ENCODE measurements around the gene EHMT1.
A peak's percentile ranks its signal among the peaks of the same experiment; 100 is the strongest.

EHMT1 gene

GRCh38 chr9:137674307-137674975 lies 55.6 kb downstream of the EHMT1 start:
- no peak for DNase-seq

DNA sequence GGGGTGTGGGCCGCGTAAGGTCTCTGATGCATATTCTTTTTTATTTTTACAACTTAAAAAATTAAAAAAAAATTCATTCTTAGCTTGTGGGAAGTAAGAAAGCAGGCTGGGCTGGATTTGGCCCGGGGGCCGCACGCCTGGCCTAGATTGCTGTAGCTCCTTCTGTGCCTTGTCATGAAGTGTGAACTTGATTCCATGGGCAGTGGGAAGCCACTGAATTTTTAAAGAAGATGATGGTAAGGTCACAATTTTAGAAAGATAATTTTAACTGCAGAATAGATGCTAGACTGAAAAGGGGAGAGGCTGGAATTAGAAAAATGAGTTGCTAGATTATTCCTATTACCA lies 56.1 kb downstream of the EHMT1 start:
- DNase-seq, result no peak

- no peak for DNase-seq
These were observed 58.2 kb downstream of the EHMT1 start for GRCh38 chr9:137676998-137677397.

DNA sequence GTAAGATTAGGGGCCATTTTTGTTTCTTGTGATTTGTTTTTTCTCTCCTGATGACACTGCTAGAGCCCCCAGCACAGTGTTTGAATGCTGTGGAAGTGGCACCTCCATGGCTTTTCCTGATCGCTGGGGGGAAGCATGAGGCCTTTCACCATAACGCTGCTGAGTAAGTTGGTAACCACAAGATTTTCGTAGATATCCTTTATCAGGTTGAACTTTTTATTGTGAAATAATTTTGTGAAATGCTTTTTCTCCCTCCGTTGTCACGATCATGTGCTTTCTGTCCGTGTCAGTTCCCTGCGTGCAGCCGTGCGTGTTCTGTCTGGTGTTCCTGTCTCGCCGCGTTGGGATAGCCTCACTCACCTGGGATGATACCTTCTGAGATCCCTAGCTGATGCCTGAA lies 59.4 kb downstream of the EHMT1 start:
- DNase-seq, result peak in 1 of 4 experiments; percentile 13

DNA sequence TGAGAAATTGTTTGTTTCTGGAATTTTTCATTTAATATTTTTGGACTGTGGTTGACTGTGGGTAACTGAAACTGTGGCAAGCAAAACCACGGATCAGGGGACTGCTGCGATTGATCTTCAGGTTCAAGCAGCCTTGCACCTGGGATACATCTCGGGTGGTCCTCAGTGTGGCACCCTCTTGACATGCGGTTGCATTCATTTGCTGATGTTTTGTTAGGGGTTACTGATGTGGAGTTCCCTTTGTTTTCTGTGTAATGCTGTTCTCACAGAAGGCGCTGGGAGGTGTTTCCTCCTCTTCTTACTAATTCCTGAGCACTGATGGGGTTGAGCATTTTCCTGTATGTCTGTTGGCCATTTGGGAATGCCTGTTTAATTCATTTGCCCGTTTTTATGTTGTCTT lies 60.4 kb downstream of the EHMT1 start:
- no peak for DNase-seq

DNA sequence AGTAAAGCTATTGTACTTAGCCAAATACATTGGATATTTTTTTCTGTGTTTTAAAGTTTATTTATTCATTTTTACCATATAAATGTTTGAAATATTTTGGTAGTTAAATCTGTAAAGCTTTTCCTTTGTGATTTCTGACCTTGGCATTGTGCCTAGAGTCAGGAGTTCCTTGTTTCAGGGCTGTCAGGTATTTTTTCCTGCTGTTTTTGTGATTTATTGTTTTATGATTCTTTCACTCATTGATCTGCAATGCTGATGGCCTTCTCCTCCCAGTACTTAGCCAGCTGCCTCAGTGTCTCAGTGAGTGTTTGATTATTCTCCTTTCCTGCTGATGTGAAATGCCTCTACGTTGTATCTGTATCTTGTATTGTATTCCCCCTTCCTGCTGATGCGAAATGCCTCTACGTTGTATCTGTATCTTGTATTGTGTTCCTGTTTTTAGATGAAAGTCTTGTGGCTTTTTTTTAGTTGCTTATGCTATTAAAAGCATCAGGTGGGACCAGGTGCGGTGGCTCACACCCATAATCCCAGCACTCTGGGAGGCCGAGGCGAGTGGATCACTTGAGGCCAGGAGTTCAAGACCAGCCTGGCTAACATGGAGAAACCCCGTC lies 61.0 kb downstream of the EHMT1 start:
- no peak for DNase-seq

GRCh38 chr9:137680444-137681358 lies 61.9 kb downstream of the EHMT1 start:
- DNase-seq, result no peak

DNA sequence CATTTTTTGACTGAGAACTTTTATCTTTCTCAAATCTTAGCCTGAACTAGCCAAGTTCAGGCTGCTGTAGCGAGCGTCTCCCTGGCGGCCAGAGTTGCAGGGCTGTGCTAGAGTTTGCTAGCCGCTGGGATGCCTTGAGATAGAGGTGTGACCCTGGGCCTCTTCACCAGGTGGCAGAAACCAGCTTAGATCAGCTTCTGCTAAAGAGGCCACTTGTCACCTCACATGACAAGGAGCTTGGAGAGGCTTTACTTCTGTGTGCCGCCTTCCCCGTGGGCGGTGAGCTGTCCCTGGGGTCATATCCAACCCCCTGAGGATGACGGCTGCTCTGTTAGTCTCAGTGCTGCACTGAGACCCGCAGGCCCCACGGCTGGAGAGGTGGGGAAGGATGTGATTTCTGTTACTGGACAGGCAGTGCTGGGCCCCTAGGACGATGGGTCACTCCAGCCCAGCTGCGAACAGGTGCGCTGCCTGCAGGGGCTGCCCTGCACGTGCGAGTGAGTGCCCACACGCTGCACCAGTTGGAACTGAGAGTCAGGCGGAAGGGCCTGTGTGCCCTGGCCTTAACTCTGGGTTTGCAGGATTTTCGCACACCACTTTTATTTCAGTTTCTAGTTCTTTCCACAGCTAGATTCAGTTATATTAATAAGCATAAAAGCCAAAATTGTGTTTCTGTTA lies 63.8 kb downstream of the EHMT1 start:
- no peak for DNase-seq

GRCh38 chr9:137683262-137683864 lies 64.6 kb downstream of the EHMT1 start:
- no peak for DNase-seq

DNA sequence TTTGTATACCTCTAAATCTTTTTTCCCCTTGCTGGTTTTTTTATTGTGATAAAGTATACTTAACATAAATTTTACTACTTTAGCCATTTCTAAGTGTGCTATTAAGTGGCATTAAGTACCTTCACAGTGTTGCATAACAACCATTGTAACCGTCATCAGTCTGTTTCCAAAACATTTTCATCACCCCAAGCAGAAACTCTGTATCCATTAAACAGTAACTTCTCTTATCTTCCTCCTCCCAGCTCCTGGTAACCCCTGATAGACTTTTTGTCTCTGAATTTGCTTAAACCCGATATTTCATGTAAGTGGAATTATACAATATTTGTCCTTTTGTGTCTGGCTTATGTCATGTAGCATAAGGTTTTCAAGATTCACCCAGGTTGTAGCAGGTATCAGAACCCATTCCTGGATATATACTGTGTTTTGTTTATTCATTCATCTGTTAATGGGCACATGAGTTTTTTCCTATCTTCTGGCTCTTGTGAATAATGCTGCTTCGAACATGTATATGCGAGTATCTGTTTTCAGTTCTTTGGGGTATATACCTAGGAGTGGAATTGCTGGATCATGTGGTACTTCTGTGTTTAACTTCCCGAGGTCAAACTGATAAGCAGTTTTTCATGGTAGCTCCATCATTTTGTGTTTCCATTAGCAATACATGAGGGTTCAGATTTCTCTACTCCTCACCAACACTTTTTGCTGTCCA lies 66.4 kb downstream of the EHMT1 start:
- DNase-seq, result peak in 2 of 4 experiments; percentile 20 to 25

DNA sequence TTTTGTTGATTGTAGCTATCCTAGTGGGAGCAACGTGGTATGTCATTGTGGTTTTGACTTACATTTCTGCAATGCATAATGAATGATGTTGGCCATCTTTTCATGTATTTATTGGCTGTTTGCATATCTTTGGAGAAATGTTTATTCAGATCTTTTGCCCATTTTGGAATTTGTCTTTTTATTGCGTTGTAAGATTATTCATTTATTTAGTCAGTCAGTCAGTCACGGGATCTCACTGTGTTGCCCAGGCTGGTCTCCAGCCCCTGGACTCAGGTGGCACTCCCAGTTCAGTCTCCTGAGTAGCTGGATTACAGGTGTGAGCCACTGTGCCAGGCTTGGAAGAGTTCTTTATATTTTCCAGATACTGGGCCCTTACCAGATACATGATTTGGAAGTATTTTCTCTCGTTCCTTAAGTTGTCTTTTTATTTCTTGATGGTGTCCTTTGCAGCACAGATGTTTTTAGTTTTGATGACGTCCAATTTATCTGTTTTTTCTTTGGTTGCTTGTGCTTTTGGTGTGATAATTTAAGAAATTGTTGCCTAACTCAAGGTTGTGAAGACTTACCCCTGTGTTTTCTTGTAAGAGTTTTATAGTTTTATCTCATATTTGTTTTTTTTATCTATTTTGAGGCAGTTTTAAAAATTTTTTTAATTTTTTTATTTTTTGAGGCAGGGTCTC lies 67.1 kb downstream of the EHMT1 start:
- no peak for DNase-seq

DNA sequence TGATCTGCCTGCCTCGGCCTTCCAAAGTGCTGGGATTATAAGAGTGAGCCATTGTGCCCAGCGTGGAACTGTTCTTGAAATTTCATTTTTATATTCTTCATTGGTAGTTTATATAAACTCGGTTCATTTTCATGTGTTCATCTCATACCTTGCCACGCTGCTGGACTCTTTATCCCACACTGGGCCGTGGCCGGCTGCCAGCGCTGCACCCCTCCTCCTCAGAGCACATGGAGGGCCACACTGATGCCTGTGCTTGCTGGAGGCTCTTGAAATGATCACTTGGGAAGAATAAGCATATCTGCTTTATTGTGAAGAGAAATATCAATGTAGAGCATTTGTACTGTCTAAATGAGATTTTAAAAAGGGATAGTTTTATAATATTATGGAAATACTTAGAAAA lies 69.5 kb downstream of the EHMT1 start:
- no peak for DNase-seq

DNA sequence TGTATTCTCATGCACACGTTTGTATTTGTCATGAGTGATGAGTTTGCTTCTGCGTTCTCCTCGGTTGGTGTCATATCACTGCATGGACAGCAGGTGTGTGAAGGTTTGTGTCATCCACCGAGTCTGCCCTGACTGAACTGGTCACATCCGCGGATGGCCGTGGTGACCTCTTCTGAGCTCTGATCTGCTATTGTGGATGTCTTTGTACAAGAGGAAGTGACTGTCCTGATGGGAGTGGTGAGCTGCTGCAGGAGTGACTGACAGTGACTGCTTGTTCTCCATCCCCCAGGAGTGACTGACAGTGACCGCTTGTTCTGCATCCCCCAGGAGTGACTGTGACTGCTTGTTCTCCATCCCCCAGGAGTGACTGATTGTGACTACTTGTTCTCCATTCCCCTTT lies 69.9 kb downstream of the EHMT1 start:
- DNase-seq, result peak; percentile 65 to 77 (median 70)

GRCh38 chr9:137689745-137690529 lies 71.1 kb downstream of the EHMT1 start:
- DNase-seq, result peak; percentile 24 to 54 (median 48)

DNA sequence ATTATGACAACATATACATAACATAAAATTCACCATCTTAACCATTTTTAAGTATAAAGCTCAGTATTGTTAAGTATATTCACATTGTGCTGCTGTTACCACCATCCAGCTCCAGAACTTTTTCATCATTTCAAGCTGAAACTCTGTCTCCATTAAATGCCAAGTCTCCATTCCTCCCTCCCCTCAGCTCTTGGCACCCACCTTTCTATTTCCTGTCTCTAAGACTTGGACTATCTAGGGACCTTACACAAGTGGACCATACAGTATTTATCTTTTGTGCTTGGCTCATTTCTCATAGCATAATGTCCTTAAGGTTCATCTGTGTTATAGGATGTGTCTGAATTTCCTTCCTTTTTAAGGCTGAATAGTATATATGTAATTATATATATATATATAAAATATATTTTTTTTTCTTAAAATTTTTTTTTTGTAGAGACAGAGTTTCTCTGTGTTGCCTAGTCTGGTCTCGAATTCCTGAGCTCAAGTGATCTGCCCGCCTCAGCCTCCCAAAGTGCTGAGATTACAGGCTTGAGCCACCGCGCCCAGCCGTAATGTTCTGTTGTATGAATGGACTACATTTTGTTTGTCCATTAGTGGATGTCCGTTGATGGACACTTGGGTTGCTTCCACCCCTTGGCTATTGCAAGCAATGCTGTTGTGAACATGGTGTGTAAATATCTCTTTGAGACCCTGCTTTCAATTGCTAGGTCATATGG lies 72.3 kb downstream of the EHMT1 start:
- DNase-seq, result no peak

GRCh38 chr9:137691646-137692351 lies 73.0 kb downstream of the EHMT1 start:
- peak; percentile 68 to 86 (median 82) for DNase-seq

GRCh38 chr9:137694236-137694959 lies 75.6 kb downstream of the EHMT1 start:
- no peak for DNase-seq
